GM10847 (cell line): ENCODE measurements around the gene KIRREL2.

Experiments used
- POLR2A ChIP-seq: IDR thresholded peaks from 2 replicates; pipeline ENCODE4 v1.6.1; 2011; ENCODE audit not compliant: insufficient read length; ENCODE audit errors: extremely low read depth

Gene KIRREL2

DNA sequence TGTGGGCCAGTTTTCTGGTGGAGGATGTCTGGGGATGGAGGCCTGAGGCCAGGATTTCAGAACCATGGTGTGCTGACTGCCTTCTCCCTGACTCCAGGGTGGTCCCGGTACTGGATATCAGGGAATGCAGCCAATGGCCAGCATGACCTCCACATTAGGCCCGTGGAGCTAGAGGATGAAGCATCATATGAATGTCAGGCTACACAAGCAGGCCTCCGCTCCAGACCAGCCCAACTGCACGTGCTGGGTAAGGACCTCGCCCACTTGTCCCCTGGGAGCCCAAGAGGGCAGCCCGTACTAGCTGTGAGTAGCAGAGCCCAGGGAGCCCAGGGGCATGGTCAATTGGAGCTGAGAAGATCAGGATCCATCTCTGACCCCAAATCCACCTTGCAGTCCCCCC lies 1.6 kb downstream of the KIRREL2 start:
- TF ChIP-seq POLR2A, result no peak

GRCh38 chr19:35859414-35859813 lies 2.7 kb downstream of the KIRREL2 start:
- TF ChIP-seq POLR2A, result no peak

DNA sequence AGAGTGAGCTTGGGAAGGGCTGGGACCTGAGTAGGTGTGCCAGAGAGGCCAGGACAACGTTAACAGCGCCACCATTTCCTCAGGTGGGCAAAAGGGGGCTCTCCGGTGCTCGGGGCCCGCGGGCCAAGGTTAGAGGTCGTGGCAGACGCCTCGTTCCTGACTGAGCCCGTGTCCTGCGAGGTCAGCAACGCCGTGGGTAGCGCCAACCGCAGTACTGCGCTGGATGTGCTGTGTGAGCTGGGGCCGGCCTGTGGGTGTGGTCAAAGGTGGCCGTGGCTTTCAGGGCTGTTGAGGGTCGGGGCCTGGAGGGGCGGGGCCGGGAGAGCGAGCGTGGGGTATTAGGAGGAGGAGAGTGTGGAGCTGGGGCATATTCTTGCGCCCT lies 3.7 kb downstream of the KIRREL2 start:
- TF ChIP-seq POLR2A, result no peak

GRCh38 chr19:35860818-35861639 lies 4.3 kb downstream of the KIRREL2 start:
- TF ChIP-seq POLR2A, result no peak

DNA sequence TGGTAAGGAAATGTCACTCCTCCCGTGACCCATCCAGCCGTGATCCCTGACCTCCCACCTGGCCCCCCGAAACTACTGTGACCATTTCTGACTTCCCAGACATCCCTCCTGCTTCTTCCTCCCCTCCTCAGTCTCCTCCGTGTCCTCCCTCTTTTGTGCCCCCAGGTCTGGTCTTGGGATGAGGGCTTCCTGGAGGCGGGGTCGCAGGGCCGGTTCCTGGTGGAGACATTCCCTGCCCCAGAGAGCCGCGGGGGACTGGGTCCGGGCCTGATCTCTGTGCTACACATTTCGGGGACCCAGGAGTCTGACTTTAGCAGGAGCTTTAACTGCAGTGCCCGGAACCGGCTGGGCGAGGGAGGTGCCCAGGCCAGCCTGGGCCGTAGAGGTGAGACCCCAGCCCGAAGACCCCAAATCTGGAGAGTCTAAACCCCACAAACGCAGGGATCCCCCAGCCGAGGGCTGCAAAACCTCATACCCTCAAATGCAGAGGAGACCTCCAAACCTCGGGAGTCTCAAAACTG lies 5.0 kb downstream of the KIRREL2 start:
- TF ChIP-seq POLR2A, result no peak

DNA sequence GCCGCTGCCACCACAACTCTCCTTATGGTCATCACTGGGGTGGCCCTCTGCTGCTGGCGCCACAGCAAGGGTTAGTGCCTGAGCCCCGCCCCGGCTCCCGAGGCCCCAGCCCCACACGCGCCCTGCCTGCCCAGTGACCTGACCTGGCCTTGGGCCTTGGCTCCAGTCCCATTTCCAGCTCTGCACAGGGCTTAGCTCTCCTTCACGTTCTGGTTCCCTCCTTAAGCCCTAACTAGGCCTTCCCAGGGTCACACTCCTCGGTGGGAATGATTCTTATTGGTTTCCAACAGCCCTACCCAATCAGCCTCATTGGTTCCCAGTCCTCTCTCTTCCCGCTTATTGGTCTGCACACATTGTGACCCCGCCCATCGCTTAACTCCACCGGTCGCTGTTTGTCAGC lies 5.8 kb downstream of the KIRREL2 start:
- TF ChIP-seq POLR2A, result no peak

- TF ChIP-seq POLR2A, result no peak
Observed at GRCh38 chr19:35863018-35863417, 6.3 kb downstream of the KIRREL2 start.

DNA sequence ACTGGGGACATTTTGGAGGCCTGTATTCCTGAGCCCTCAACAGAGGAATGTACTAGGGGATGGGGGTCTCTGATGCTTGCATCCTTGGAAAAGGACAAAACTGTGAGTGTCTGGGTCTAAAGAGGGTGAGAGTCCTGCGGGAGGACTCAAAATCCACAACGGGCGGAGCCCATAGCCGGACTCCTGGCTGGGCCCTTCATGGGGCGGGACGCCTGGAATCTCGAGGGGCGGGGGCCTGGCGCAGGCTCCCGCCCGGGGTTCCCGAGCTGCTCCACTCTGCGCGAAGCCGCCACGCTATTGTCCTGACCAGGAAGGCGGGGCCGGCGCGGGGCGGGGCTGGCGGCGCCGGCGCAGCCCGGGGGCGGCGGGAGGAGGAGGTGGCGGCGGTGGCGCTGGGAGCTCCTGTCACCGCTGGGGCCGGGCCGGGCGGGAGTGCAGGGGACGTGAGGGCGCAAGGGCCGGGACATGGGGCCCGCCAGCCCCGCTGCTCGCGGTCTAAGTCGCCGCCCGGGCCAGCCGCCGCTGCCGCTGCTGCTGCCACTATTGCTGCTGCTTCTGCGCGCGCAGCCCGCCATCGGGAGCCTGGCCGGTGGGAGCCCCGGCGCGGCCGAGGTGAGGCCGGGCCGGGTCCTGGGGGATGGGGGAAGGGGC lies 11.6 kb downstream of the KIRREL2 start, which contains the start of gene APLP1:
TSS of gene APLP1 (plus strand) at position 403 of the 651 bp plus-strand sequence. CDS start at position 466, 63 bp downstream.
- no peak for TF ChIP-seq POLR2A

- TF ChIP-seq POLR2A, result no peak
Observed at GRCh38 chr19:35868823-35869326, 12.2 kb downstream of the KIRREL2 start.

DNA sequence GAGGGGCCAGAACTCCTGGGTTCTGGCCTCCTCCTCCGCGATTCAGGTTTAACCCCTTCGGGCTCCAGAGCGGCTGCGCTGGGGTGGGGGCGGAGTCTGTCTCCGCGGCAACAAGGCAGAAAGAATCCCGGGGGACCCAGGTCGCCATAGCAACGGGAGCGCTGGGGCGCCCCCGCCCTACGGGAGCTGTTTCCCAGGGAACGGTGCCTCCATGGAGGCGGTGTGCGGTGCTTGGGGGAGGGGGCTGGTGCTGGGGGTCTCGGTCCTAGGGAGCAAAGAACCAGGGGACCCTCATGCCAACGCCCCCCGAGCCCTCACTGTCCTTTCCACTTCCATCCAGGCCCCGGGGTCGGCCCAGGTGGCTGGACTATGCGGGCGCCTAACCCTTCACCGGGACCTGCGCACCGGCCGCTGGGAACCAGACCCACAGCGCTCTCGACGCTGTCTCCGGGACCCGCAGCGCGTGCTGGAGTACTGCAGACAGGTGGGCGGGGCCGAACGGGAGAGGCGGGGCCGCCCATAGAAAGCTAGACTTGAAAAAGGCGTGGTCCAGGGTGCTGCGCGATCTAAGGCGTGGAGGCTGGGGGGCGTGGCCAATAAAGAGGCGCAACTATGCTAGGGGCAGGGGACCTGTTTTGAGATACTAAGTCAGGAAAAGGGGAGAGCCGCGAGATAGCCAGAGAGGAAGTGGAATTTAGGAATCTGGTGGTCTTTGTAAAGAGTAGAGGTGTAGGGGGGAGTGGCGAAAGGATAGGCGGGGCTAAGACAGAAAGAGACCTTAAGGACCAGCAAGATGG lies 12.8 kb downstream of the KIRREL2 start:
- no peak for TF ChIP-seq POLR2A

- no peak for TF ChIP-seq POLR2A
Observed at GRCh38 chr19:35870798-35871197, 14.1 kb downstream of the KIRREL2 start.

GRCh38 chr19:35871611-35872010 lies 14.9 kb downstream of the KIRREL2 start:
- no peak for TF ChIP-seq POLR2A

DNA sequence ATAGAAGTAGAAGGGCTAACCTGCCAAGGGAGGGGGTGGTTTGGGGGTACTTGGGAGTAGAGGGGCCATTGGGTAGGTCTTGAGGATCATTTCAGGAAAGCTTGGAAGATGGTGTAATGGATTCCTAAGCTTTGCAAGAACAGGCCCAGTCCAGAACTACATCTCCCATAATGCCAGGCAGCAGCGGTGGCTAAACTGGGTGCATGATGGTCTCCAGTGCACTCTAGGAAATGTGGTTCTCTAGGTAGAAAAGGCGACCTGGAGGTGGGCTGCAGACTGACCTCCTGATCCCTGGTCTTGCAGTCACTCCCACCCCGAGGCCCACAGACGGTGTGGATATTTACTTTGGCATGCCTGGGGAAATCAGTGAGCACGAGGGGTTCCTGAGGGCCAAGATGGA lies 15.5 kb downstream of the KIRREL2 start:
- no peak for TF ChIP-seq POLR2A

GRCh38 chr19:35874392-35874930 lies 17.8 kb downstream of the KIRREL2 start:
- no peak for TF ChIP-seq POLR2A

- no peak for TF ChIP-seq POLR2A
Observed at GRCh38 chr19:35879068-35879467, 22.4 kb downstream of the KIRREL2 start.
